Measurements from ENCODE around the gene KRTAP4-4.
"Not testable (repeated sequence)": the region's sequence is repeated elsewhere in the genome, so short reads cannot be mapped to it uniquely, and the experiment has no call there.

KRTAP4-4 gene

DNA sequence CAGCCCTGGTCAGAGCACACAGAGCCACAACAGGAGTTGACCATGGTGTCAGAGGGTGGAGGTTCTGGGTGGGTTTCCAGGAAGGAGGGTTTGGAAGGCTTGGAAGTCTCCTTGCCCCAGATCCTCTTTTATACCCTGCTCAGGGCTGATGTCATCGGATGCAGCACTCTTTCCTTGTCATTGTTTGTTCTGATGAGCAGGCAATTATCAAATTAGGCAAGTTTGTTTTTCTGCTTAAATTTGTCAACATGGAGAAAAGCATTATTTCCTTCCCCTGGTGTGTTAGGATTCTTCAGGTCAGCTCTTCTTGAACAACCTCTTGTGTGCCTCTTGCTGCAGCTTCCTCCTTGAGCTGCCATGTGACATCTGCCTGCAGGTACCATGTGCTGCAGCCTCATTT lies at the start of gene KRTAP4-4:
KRTAP4-4 (minus strand) TSS at position 101 of the 400 bp plus-strand sequence; CDS start at position 44, 57 bp downstream.
- no peak for DNase-seq (ENCODE audit: low spot score)

DNA sequence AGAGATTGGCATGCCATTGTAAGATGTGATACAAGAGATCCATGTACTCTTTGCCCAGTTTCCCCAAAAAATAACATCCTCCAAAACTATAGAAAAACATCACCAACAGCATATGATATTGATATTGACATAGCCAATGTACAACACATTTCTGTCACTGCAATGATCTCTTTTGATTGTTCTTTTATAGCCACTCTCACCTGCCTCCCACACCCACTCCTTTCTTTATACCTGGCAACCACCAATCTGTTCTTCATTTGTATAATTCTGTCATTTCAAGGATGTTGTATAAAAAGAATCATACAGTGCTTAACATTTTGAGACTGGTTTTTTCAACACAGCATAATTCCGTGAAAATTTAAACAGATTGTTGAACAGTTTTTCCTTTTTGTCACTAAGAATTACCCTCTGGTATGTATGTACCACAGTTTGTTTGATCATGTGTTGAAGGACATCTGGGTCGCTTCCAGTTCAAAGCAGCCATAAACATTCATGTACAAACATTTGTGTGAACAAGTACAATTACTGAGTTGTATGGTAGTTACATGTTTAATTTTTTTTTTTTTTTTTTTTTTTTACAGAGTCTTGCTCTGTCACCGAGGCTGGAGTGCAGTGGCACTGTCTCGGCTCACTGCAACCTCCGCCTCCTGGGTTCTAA lies 39.0 kb upstream of the KRTAP4-4 start:
- no peak for DNase-seq (ENCODE audit: low spot score)

DNA sequence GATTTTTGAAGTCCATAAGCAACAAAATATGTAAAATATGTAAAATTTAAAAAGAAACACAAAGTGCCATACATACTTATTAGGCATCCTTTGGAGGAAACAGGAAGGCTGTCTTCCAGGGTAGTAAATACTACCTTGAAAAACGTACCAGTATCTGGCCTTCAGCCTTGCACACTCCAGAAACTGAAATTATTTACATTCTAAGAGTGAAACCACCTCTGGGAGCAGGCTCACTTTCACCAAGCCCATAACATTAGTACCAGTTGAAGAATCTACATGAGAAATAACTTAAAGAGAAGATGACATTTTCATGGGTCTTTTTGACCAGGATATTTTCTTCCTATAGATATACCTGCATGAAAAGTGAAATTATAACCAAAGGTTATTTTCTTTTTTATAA lies 35.5 kb upstream of the KRTAP4-4 start:
- DNase-seq (ENCODE audit: low spot score), result no peak

DNA sequence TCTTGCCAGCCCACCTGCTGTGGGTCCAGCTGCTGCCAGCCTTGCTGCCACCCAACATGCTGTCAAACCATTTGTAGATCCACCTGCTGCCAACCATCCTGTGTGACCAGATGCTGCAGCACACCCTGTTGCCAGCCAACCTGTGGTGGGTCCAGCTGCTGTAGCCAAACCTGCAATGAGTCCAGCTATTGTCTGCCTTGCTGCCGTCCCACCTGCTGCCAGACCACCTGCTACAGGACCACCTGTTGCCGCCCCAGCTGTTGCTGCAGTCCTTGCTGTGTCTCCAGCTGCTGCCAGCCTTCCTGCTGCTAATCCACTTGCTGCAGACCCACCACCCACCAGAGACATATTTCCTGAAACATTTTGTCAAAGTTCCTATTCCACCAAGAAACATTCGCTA lies 29.8 kb upstream of the KRTAP4-4 start:
- no peak for DNase-seq (ENCODE audit: low spot score)

DNA sequence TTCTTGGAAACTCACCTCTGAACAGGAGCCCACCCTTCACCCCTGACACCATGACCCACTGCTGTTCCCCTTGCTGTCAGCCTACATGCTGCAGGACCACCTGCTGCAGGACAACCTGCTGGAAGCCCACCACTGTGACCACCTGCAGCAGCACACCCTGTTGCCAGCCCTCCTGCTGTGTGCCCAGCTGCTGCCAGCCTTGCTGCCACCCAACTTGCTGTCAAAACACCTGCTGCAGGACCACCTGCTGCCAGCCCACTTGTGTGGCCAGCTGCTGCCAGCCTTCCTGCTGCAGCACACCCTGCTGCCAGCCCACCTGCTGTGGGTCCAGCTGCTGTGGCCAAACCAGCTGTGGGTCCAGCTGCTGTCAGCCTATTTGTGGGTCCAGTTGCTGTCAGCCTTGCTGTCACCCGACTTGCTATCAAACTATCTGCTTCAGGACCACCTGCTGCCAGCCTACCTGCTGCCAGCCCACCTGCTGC lies 29.3 kb upstream of the KRTAP4-4 start, which contains the start of gene KRTAP9-1:
KRTAP9-1 (plus strand) TSS at position 51 of the 482 bp plus-strand sequence; CDS start at position 51, 0 bp downstream.
- DNase-seq (ENCODE audit: low spot score), result not testable (repeated sequence)

DNA sequence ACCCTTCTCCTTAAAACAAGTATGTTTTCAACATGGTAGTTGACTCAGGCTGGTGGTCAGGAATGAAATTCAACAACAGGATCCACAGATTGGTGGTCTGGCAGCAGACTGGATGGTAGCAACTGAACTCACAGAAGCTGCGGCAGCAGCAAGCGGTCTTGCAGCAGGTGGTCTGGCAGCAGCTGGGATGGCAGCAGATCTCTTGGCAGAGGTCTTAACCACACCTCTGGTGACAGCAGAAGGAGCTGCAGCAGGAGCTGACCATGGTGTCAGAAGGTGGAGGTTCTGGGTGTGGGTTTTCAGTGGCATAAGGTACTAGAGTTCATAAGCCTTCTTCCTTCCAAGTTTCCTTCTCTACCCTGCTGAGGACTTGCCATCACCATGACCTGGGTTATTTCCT lies 26.3 kb upstream of the KRTAP4-4 start:
- no peak for DNase-seq (ENCODE audit: low spot score)

DNA sequence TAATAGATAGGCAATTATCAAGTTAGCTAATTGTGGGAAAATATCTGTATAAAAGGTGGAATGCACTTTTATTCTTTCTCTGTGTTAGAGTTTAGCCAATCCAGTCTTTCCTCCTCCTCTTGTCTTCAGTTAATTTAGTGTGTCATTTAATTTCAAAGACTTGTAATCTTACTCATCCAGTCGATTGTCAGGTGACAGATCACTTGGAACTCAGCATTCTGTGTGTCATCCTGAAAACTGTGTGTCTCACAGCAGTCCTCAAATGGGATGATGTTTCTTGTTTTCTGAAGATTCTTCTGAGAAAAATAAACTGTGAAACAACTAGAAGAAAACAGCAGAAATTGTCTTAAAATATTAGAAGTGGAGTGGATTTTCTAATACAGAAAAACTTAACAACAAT lies 24.5 kb upstream of the KRTAP4-4 start:
- DNase-seq (ENCODE audit: low spot score), result no peak

DNA sequence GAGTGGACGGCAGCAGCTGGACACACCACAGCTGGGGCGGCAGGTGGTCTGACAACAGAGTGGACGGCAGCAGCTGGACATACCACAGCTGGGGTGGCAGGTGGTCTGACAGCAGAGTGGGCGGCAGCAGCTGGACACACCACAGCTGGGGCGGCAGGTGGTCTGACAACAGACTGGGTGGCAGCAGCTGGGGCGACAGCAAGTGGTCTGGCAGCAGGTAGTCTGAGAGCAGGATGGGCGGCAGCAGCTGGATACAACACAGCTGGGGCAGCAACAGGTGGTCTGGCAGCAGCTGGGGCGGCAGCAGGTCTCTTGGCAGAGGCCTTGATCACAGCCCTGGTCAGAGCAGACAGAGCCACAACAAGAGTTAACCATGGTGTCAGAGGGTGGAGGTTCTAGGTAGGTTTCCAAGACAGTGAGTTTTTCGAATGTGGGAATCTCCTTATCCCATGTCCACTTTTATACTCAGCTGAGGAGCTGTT lies 24.0 kb upstream of the KRTAP4-4 start, which contains the start of gene KRTAP4-1:
KRTAP4-1 (minus strand) TSS at position 432 of the 482 bp plus-strand sequence; CDS start at position 375, 57 bp downstream.
- no peak for DNase-seq (ENCODE audit: low spot score)

DNA sequence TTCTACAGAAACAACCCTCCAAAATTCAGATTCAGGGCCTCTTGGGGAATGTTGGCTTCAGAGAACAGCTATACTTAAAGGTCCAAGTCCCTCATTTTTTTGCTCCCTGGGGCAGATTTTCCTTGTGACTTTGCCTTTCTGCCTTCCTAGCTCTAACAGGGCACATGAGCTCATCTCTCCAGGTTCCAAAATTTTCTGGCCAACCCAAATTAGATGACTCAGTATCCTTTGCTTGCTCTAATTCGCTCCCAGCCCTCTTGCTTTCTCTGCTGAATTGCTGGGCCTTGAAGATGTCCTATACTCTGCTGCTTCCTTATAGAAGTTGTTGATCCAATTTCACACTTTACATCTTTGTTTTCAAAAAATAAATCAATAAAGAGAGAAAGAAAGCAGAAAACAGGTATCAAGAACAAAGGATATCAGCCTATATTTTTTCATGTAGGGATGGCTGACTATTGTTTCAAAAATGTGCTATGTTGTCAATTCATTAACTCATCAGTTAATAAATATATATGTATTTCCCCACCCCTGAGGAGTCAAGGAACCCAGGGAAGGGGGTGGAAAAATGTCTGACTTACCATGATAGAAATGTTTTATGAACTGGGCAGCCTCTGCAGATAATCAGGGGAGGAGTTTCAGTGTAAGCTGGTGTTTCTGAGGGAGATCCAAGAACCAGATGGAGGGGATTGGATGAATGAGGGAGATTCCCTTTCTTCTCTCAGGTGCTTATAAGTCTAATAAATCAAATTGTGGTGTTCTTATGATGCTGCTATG lies 18.5 kb upstream of the KRTAP4-4 start:
- no peak for DNase-seq (ENCODE audit: low spot score)

DNA sequence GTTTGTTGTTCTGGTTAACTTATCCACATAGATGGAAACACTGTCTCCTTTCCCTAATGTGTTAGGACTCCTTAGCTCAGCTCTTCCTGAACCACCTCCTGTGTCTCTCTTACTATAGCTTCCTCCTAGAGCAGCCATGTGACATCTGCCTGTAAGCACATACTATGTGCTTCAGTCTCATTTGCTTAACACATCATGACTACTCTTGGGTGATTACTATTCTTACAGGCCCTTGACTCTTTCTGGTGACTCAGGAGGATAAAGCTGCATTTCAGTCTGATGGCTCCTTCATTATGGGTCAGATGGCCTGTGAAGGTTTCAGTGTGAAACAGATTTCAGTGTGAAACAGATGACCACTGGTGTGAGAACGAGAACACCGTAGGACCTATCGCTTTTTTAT lies 17.8 kb upstream of the KRTAP4-4 start:
- DNase-seq (ENCODE audit: low spot score), result no peak

DNA sequence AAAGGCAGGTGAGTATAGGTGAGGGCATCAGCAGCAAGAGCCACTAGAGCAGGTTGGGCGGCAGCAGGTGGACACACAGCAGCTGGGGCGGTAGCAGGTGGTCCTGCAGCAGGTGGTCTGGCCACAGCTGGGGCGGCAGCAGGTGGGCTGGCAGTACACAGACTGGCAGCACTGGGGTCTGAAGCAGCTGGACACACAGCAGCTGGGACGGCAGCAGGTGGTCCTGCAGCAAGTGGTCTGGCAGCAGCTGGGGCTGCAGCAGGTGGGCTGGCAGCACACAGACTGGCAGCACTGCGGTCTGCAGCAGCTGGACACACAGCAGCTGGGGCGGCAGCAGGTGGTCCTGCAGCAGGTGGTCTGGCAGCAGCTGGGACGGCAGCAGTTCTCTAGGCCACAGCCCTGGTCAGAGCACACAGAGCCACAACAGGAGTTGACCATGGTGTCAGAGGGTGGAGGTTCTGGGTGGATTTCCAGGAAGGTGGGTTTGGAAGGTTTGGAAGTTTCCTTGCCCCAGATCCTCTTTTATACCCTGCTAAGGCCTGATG lies 17.3 kb upstream of the KRTAP4-4 start, which contains the start of gene KRTAP4-2:
KRTAP4-2 (minus strand) TSS at position 495 of the 545 bp plus-strand sequence; CDS start at position 438, 57 bp downstream.
- no peak for DNase-seq (ENCODE audit: low spot score)

DNA sequence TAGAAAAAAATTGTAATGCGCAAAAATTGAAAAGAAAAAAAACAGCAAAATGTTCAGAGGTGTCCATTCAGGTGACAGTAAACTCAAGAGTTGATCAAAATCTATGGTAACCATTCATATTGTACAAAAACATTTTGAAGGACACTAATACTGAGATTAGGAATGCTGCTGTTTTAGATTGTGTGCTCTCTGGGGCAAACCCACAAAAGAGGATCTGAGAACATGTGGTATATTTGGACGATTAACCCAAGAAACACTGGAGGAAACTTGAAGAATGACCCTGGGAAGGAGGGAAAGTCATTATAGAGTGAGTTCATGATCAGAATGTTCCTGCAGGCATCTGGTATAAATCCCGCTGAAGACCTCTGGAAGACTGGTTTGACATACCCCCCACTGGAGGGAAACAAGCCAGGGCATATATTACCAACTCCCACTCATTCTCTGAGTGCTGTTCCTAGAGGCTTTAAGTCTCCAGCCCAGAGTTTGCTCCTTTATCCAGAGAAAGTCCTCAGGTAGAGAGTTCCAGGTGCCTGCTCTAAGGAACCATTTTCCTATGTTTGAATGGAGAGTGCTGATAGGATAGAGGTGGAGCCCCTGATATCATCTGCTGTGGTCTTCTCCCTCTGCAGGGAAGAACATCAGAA lies 16.3 kb upstream of the KRTAP4-4 start:
- no peak for DNase-seq (ENCODE audit: low spot score)

DNA sequence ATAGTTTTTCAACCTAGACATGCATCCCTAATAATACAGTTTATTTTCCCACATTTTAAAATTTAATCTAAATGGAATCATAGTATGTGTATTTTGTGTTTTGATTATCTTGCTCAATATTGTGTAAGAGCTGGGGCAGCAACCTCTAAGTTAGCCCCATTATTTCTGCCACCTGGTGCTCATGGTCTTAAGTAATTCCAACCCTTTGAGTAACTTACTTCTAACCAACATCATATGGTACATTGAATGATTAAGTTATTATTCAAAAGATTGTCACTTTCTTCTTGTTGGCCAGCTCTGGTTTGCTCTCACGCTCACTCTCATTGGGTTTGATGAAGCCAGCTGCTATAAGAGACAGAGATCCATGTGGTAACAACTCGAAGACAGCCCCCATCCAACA lies 11.3 kb upstream of the KRTAP4-4 start:
- no peak for DNase-seq (ENCODE audit: low spot score)

DNA sequence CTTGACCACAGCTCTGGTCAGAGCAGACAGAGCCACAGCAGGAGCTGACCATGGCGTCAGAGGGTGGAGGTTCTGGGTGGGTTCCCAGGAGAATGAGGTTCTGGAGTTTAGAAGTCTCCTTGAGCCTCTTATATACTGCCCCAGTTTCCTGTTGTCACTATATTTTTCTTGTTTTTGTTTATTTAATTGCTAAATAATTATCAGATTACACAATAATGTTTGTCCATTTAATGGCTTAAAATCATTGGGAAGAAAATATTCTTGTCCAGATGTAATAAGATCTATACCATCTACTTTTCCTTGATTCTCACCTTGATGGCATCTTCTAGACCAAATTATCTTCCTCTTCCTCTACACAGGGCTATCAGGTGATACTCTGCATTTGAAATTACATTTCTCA lies 7.6 kb upstream of the KRTAP4-4 start, which contains the start of gene KRTAP4-3:
KRTAP4-3 (minus strand) TSS at position 101 of the 400 bp plus-strand sequence; CDS start at position 52, 49 bp downstream.
- DNase-seq (ENCODE audit: low spot score), result no peak

DNA sequence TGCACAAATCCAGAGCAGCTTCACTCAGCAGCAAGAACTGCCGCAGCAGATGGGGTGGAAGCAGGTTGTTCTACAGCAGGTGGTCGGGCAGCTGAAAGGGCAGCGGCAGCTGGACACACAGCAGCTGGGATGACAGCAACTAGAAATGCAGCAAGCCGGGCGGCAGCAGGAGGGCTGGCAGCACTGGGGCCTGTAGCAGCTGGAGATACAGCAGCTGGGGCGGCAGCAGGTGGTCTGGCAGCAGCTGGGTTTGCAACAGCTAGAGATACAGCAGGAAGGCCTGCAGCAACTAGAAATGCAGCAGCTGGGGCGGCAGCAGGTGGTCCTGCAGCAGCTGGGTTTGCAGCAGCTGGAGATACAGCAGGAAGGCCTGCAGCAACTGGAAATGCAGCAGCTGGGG lies 7.0 kb upstream of the KRTAP4-4 start:
- no peak for DNase-seq (ENCODE audit: low spot score)

DNA sequence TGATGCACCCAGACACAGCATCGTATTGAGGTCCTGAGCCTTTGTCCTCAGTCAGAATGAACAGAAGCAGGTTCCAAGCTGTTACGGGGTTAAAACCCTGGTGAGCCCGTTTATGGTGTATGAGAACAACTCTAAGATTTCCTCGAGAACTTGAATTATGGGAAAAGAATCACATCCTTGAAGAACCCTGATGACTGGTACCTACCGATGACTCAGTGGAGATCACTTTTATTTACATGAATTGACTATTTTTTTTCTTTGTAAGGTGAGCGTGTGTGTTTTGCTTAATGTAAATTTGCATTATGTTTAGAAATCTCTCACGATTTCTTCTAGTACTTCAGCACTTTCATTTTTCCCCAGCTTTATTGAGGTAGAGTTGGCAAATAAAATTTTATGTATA lies 3.3 kb upstream of the KRTAP4-4 start:
- no peak for DNase-seq (ENCODE audit: low spot score)

DNA sequence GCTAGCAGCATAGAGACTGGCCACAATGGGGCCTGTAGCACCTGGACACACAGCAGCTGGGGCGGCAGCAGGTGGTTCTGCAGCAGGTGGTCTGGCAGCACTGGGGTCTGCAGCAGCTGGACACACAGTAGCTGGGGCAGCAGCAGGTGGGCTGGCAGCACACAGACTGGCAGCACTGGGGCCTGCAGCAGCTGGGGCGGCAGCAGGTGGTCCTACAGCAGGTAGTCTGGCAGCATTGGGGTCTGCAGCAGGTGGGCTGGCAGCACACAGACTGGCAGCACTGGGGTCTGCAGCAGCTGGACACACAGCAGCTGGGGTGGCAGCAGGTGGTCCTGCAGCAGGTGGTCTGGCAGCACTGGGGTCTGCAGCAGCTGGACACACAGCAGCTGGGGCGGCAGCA lies 358 bp downstream of the KRTAP4-4 start:
- DNase-seq (ENCODE audit: low spot score), result not testable (repeated sequence)

DNA sequence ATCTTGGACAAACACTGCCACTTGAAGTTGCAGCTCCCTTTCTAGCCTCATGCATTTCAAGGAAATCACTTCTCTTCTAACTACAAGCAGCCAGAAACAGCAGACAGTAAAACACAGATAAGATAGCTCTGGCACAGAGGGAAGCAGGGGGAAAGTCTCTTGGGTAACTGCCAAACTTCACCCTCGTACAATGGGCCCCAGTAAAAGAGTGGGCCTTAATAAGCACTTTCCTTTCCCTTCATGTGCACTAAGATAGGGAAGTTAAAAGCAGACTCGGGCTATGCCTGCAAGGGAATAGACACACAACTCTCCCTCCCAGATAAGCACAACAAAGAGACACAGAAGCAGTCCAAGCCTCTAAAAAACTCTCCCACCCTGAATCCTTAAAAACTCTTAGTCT lies 6.7 kb downstream of the KRTAP4-4 start:
- DNase-seq (ENCODE audit: low spot score), result no peak

DNA sequence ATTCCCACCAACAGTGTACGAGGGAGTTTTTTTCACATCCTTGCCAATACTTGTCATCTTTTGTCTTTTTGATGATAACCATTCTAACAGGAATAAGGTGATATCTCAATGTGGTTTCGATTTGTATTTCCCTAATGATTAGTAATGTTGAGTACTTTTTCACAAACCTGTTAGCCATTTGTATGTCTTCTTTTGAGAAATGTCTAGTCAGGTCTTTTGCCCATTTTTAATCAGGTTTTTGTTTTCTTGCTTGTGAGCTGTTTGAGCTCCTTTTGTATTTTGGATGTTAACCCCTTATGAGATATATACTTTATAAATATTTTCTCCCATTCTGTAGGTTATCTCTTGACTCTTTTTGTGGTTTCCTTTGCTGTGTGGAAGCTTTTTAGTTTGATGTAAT lies 9.0 kb downstream of the KRTAP4-4 start:
- no peak for DNase-seq (ENCODE audit: low spot score)

DNA sequence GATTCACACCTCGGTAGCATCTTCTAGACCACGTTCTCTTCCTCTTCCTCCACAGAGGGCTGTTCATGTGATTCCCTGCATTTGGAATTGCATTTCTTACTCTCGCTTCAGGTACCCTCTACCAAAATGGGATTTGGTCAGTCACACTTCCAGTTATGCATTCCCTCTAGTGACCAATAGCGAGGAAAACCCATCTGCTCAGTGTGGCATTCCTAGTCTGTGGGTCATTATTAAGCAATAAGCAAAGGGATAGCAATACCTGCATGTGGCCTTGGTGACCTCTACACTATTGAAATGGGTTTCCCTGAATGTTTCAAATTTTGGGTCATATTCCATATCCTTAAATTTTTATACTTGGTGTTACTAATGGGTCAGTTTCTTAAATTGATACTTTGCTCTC lies 10.5 kb downstream of the KRTAP4-4 start:
- no peak for DNase-seq (ENCODE audit: low spot score)

DNA sequence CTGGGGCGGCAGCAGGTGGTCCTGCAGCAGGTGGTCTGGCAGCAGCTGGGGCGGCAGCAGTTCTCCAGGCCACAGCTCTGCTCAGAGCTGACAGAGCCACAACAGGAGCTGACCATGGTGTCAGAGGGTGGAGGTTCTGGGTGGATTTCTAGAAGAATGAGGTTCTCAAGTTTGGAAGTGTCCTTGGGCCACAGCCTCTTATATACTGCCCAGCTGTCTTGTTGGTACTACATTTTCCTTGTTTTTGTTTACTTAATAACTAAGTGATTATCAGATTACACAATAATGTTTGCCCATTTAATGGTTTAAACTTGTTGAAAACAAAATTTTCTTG lies 10.9 kb downstream of the KRTAP4-4 start, which contains the start of gene KRTAP4-5:
KRTAP4-5 (minus strand) TSS at position 174 of the 334 bp plus-strand sequence; CDS start at position 116, 58 bp downstream.
- DNase-seq (ENCODE audit: low spot score), result no peak

Measured in hepatic stellate cell (primary cell).